ENCODE measurements around the gene KLF12.

GRCh38 chr13:74136084-74136658 is 2.0 kb upstream of the KLF12 start:
- no peak for TF ChIP-seq EZH2 (optimal IDR thresholded peaks at IDR 0.05; ENCODE audit: low read depth, low read length)
- TF ChIP-seq CTCF (IDR thresholded peaks at IDR 0.05; ENCODE audit: low read length) = no peak
- no peak for TF ChIP-seq EZH2phosphoT487 (IDR thresholded peaks at IDR 0.05; ENCODE audit: low read length)
